Stomach (tissue), 9 donors: ENCODE data around the gene RASSF4. TPM values are rescaled to one million over a fixed set of nuclear protein-coding genes. Genes with fewer than 3 reads are reported as not detected.

Source experiments
- DNase-seq, 2 donors: peaks; one replicate each; pipeline versions ENCODE4 v3.0.0 to v3.0.0-alpha.2; 2013 to 2019
- H3K27ac ChIP-seq, 5 donors: fragments of 200-600 bp in 4 of 5; sonication (generic) in 4 of 5; one replicate each; pipeline ENCODE4 v1.5.1; 2013 to 2019; ENCODE audit warnings: mild to moderate bottlenecking in 1 of 5, moderate library complexity in 1 of 5
- H3K27me3 ChIP-seq, 3 donors: fragments of 200-600 bp; sonication (generic); one replicate each; pipeline ENCODE4 v1.5.1; 2017 to 2019; ENCODE audit warnings: mixed run types in 1 of 3
- H3K36me3 ChIP-seq, 4 donors: fragments of 200-600 bp; sonication (generic); 1 replicate in 3 of 4; 2 replicates in 1 of 4; pipeline ENCODE4 v1.5.1; 2016 to 2019
- H3K4me1 ChIP-seq, 4 donors: fragments of 200-600 bp; sonication (generic); one replicate each; pipeline ENCODE4 v1.5.1; 2016 to 2019
- H3K4me3 ChIP-seq, 4 donors: fragments of 200-600 bp; sonication (generic) in 3 of 4; one replicate each; pipeline ENCODE4 v1.5.1; 2016 to 2019; ENCODE audit warnings: mild to moderate bottlenecking in 1 of 4
- H3K9me3 ChIP-seq, 4 donors: fragments of 200-600 bp; sonication (generic); one replicate each; pipeline ENCODE4 v1.5.1; 2016 to 2019
- CTCF ChIP-seq, 7 experiments: fragments of 450-650 bp in 4 of 7; fragments of 200-600 bp in 3 of 7; sonication (generic) in 3 of 7; IDR thresholded peaks; one replicate each; pipeline ENCODE4 v1.5.1; 2016 to 2019; ENCODE audit warnings: antibody characterized with exemption in 7 of 7, control low read depth in 2 of 7, mild to moderate bottlenecking in 1 of 7
- EP300 ChIP-seq: sonication (generic); formaldehyde crosslinking; IDR thresholded peaks from one replicate; pipeline ENCODE4 v1.6.1; 2017; ENCODE audit warnings: antibody characterized with exemption
- POLR2A ChIP-seq, 4 donors: fragments of 450-650 bp; IDR thresholded peaks; one replicate each; pipeline ENCODE4 v1.6.1; 2016; ENCODE audit warnings: antibody characterized with exemption in 4 of 4, control low read depth in 2 of 4, mild to moderate bottlenecking in 1 of 4, moderate library complexity in 1 of 4
- POLR2AphosphoS5 ChIP-seq, 3 donors: sonication (generic); formaldehyde crosslinking; IDR thresholded peaks; one replicate each; pipeline ENCODE4 v1.6.1; 2016; ENCODE audit warnings: antibody characterized with exemption in 3 of 3
- WGBS, 5 donors: extraction: QIAGEN DNeasy Blood & Tissue Kit in 3 of 5; methylation state at CpG; one replicate each; pipeline versions ENCODE4 v1.1.5 to v1.1.7; 2013 to 2018; 5-methylcytosine and 5-hydroxymethylcytosine counted together
- intact Hi-C: fragments of 100-400 bp; cut with DNase I; formaldehyde crosslinking; loops from one replicate; pipeline ENCODE4 v1.15.1; 2023; ENCODE audit warnings: low total_unique reads
- polyA plus RNA-seq, 3 donors: library from polyadenylated mRNA; stranded (reverse); fragments of 200-250 nt; gene quantifications; one replicate each; pipeline ENCODE4 v1.2.3, GENCODE V29; 2013
- total RNA-seq, 5 donors: library from RNA; depleted of rRNA; stranded (reverse); fragments of >200 nt; gene quantifications; one replicate each; pipeline versions ENCODE4 v1.1.0 to v1.2.3, GENCODE V29; 2014 to 2016
- donor health status: healthy with polysubstance abuse.
- donor health status: Bipolar disorder and iron deficiency.
- donor health status: healthy.

RASSF4 gene
- total and polyA plus RNA-seq, 8 donors = 7.8 to 74.5 (median 14.6) TPM

GRCh38 chr10:44956717-44957706 is 2.6 kb upstream of the RASSF4 start:
- Histone ChIP-seq H3K9me3 (no peaks in the 10 kb centered on the region), H3K4me3 (no peak overlapping the region), H3K36me3 (peaks cover 0 to 10% (median 3%) of the 10 kb centered on the region in 4 donors), H3K4me1 (peaks cover 29 to 52% (median 40%) of the 10 kb centered on the region in 4 donors), H3K27ac (peak overlapping the region in 2 of 5 donors; percentile 47 to 92), H3K27me3 (no peaks in the 10 kb centered on the region)
- intact Hi-C loops = no loop called here
- TF ChIP-seq CTCF (IDR thresholded peaks at IDR 0.05) (no peak), EP300 (no peak), POLR2A (IDR thresholded peaks at IDR 0.05) (no peak), POLR2AphosphoS5 (IDR thresholded peaks at IDR 0.05) (no peak)
- no peak for DNase-seq
- WGBS, 5 donors = 90 to 94% (median 92%) methylated on average over 4 of the region's 4 CpGs

GRCh38 chr10:44958196-44958897 is 1.3 kb upstream of the RASSF4 start:
- H3K27me3 ChIP-seq = no peaks in the 10 kb centered on the region
- intact Hi-C loops = no loop called here
- 17 to 37% (median 21%) methylated on average over 5 of the region's 5 CpGs for WGBS, 5 donors
- H3K4me1 ChIP-seq = peaks cover 31 to 65% (median 48%) of the 10 kb centered on the region in 4 donors
- H3K9me3 ChIP-seq = no peaks in the 10 kb centered on the region
- peak in 1 of 2 donors; percentile 62 for DNase-seq
- H3K27ac ChIP-seq = peak overlapping the region; percentile 56 to 96 (median 92)
- TF ChIP-seq EP300 (no peak), CTCF (IDR thresholded peaks at IDR 0.05) (no peak), POLR2A (IDR thresholded peaks at IDR 0.05) (no peak), POLR2AphosphoS5 (IDR thresholded peaks at IDR 0.05) (peak in 2 of 3 donors; percentile 51 to 78)
- H3K36me3 ChIP-seq = peaks cover 0 to 10% (median 3%) of the 10 kb centered on the region in 4 donors
- peak overlapping the region; percentile 60 to 72 (median 72) for H3K4me3 ChIP-seq

- H3K9me3 ChIP-seq = no peaks in the 10 kb centered on the region
- peak overlapping the region; percentile 60 to 72 (median 72) for H3K4me3 ChIP-seq
- no peak for DNase-seq
- 3 to 4% (median 4%) methylated on average over 6 of the region's 6 CpGs for WGBS, 5 donors
- peak overlapping the region; percentile 87 to 96 (median 93) for H3K27ac ChIP-seq
- TF ChIP-seq POLR2A (IDR thresholded peaks at IDR 0.05) = no peak
- no peak for TF ChIP-seq EP300
- no peak for TF ChIP-seq CTCF (IDR thresholded peaks at IDR 0.05)
- TF ChIP-seq POLR2AphosphoS5 (IDR thresholded peaks at IDR 0.05) = no peak
- peaks cover 35 to 70% (median 53%) of the 10 kb centered on the region in 4 donors for H3K4me1 ChIP-seq
- intact Hi-C loops = no loop called here
- H3K27me3 ChIP-seq = no peaks in the 10 kb centered on the region
- peaks cover 0 to 10% (median 3%) of the 10 kb centered on the region in 4 donors for H3K36me3 ChIP-seq
Observed at GRCh38 chr10:44958898-44959246, 730 bp upstream of the RASSF4 start.

GRCh38 chr10:44960088-44960460 is 472 bp downstream of the RASSF4 start:
- H3K4me1 ChIP-seq = peaks cover 47 to 82% (median 65%) of the 10 kb centered on the region in 4 donors
- TF ChIP-seq POLR2A (IDR thresholded peaks at IDR 0.05) (no peak), POLR2AphosphoS5 (IDR thresholded peaks at IDR 0.05) (no peak), EP300 (no peak), CTCF (IDR thresholded peaks at IDR 0.05) (no peak)
- 30 to 49% (median 40%) methylated on average over 8 of the region's 8 CpGs for WGBS, 5 donors
- intact Hi-C loops = no loop called here
- peaks cover 0 to 10% (median 3%) of the 10 kb centered on the region in 4 donors for H3K36me3 ChIP-seq
- H3K9me3 ChIP-seq = no peaks in the 10 kb centered on the region
- H3K27me3 ChIP-seq = no peaks in the 10 kb centered on the region
- peak in 1 of 2 donors; percentile 22 for DNase-seq
- peak overlapping the region in 4 of 5 donors; percentile 87 to 96 (median 92) for H3K27ac ChIP-seq
- H3K4me3 ChIP-seq = peak overlapping the region; percentile 60 to 72 (median 72)
